ENCODE measurements around the gene PRSS56. TPM values are rescaled to one million over a fixed set of nuclear protein-coding genes. Genes with fewer than 3 reads are reported as not detected.

Gene PRSS56
- total and polyA plus RNA-seq, 2 of the 8 experiments (the other 6 are each of a cell fraction or from before 2014, with no cell fraction given) = 0.03 TPM; not detected in 1

GRCh38 chr2:232503809-232504323, 16.3 kb upstream of the PRSS56 start:
- H2BK20ac ChIP-seq (ENCODE audit: low read length) = no peak overlapping the region; the same call in 1 of the 2 replicates
- peaks cover 0 to 31% (median 17%) of the 10 kb centered on the region in 4 experiments; a peak in 6 of 7 replicates for H3K4me1 ChIP-seq (replicated peaks in 1 of 4; ENCODE audit: control insufficient read depth in 3 of 4, insufficient read depth in 4 of 4, low read length in 3 of 4)
- H3K9me3 ChIP-seq (ENCODE audit: insufficient read depth in 2 of 2, low read depth in 1 of 2, low read length in 1 of 2) = no peaks in the 10 kb centered on the region
- no peak overlapping the region for H4K8ac ChIP-seq (ENCODE audit: extremely low read depth, insufficient read depth, low read length)
- no peak overlapping the region; the same call in 1 of the 2 replicates for H2BK15ac ChIP-seq (ENCODE audit: low read length)
- H3K27me3 ChIP-seq (replicated peaks in 1 of 4; ENCODE audit: control insufficient read depth in 3 of 4, extremely low read depth in 1 of 4, insufficient read depth in 3 of 4, low read length in 3 of 4) = peaks cover 15 to 48% (median 43%) of the 10 kb centered on the region in 4 experiments
- no peak overlapping the region for H4K91ac ChIP-seq (replicated peaks; ENCODE audit: insufficient read length, low read length)
- no peak overlapping the region for H2BK5ac ChIP-seq (ENCODE audit: low read depth, low read length)
- no peak overlapping the region for H3K56ac ChIP-seq (replicated peaks; ENCODE audit: insufficient read length, low read depth, low read length)
- 27% methylated on average over 16 of the region's 16 CpGs; no CpG with 5 or more reads in 1 of the 2 experiments for WGBS, 2 experiments (ENCODE audit: extremely low coverage in 1 of 2, insufficient coverage in 1 of 2, insufficient read length in 1 of 2, insufficient replicate concordance in 2 of 2, low coverage in 1 of 2, low lambda C conversion rate in 2 of 2, missing lambda C conversion rate in 1 of 2)
- no peak overlapping the region for H3K14ac ChIP-seq (ENCODE audit: insufficient read length)
- ChIA-PET POLR2A (ENCODE audit: partially characterized antibody) (interaction anchor here (1.1 to 1.2 kb wide), 2 partner anchors 14 to 20 kb away, joined by 3 to 5 read pairs; no protein-coding TSS in a partner anchor), CTCF (ENCODE audit: partially characterized antibody) (interaction anchor here (0.6 to 10.8 kb wide), 3 partner anchors 14 to 103 kb away, joined by 3 to 176 read pairs (median 4); partner anchors contain the start of genes CHRND and PRSS56)
- no peaks in the 10 kb centered on the region for H3K79me2 ChIP-seq (ENCODE audit: control insufficient read depth in 1 of 2, insufficient read depth in 2 of 2, low read length in 2 of 2)
- no peak overlapping the region for H3K18ac ChIP-seq (ENCODE audit: extremely low read depth, low read length)
- peaks cover 0 to 2% of the 10 kb centered on the region in 2 experiments for H4K20me1 ChIP-seq (replicated peaks in 1 of 2; ENCODE audit: control insufficient read depth in 1 of 2, insufficient read depth in 2 of 2, low read length in 2 of 2)
- H3K36me3 ChIP-seq (ENCODE audit: control insufficient read depth in 2 of 4, insufficient read depth in 4 of 4, low read length in 3 of 4) = no peaks in the 10 kb centered on the region
- DNase-seq (ENCODE audit: low read depth in 1 of 2, low spot score in 2 of 2) = no peak
- peak overlapping the region; percentile 39 to 84 (median 56) for H3K4me3 ChIP-seq (ENCODE audit: extremely low read depth in 1 of 4, insufficient read depth in 2 of 4, low read depth in 3 of 4, low read length in 4 of 4)
- H3K79me1 ChIP-seq (ENCODE audit: low read depth, low read length) = no peaks in the 10 kb centered on the region
- peak overlapping the region; percentile 100 for H3K4me2 ChIP-seq (ENCODE audit: insufficient read depth in 1 of 2, low read depth in 2 of 2, low read length in 2 of 2)
- H3K27ac ChIP-seq (ENCODE audit: low read depth, low read length) = no peak overlapping the region
- H2BK12ac ChIP-seq (ENCODE audit: low read depth, low read length) = peak overlapping the region; percentile 27; the same call in 1 of the 2 replicates
- H3K9ac ChIP-seq (replicated peaks in 1 of 4; ENCODE audit: extremely low read depth in 1 of 4, low read depth in 3 of 4, low read length in 3 of 4) = no peak overlapping the region
- H2AK5ac ChIP-seq (ENCODE audit: low read depth, low read length) = no peak overlapping the region
- no peak overlapping the region for H2BK120ac ChIP-seq (replicated peaks; ENCODE audit: low read depth, low read length)
- no peak overlapping the region for H3K23ac ChIP-seq (ENCODE audit: insufficient read length)
- no peak overlapping the region for H3K4ac ChIP-seq (replicated peaks; ENCODE audit: insufficient read length, low read depth, low read length)
- FAIRE-seq = no peak
- no peak overlapping the region for H2AFZ ChIP-seq (ENCODE audit: low read length)
- H4K5ac ChIP-seq (ENCODE audit: insufficient read length, low read depth, low read length) = no peak overlapping the region
- peaks cover 12% of the 10 kb centered on the region for H3K23me2 ChIP-seq (ENCODE audit: low read depth, low read length)
- TF ChIP-seq SRF (IDR thresholded peaks at IDR 0.05; ENCODE audit: low read depth, low read length) = no peak
- TF ChIP-seq CHD2 (IDR thresholded peaks at IDR 0.05; ENCODE audit: low read length) = no peak
- no peak for TF ChIP-seq SIX5 (IDR thresholded peaks at IDR 0.05; ENCODE audit: low read depth, low read length)
- no peak for TF ChIP-seq SP4 (IDR thresholded peaks at IDR 0.05; ENCODE audit: low read length)
- no peak for TF ChIP-seq MAFK (IDR thresholded peaks at IDR 0.05; ENCODE audit: low read depth, low read length)
- no peak for TF ChIP-seq NANOG (IDR thresholded peaks at IDR 0.05; ENCODE audit: insufficient read depth, low read depth, low read length, poor library complexity, severe bottlenecking)
- no peak for TF ChIP-seq JUND (IDR thresholded peaks at IDR 0.05; ENCODE audit: low read length)
- no peak for TF ChIP-seq CREB1 (IDR thresholded peaks at IDR 0.05)
- TF ChIP-seq BRCA1 (IDR thresholded peaks at IDR 0.05; ENCODE audit: low read depth, low read length) = no peak
- TF ChIP-seq YY1 (IDR thresholded peaks at IDR 0.05; ENCODE audit: low read depth, low read length) = no peak
- TF ChIP-seq HDAC6 (IDR thresholded peaks at IDR 0.05; ENCODE audit: low read depth, low read length) = no peak
- TF ChIP-seq GABPA (IDR thresholded peaks at IDR 0.05; ENCODE audit: borderline replicate concordance, insufficient read depth, low read length) = no peak
- no peak for TF ChIP-seq EGR1 (IDR thresholded peaks at IDR 0.05; ENCODE audit: borderline replicate concordance, low read depth, low read length)
- TF ChIP-seq CBX8 (IDR thresholded peaks at IDR 0.05; ENCODE audit: borderline replicate concordance, low read depth, low read length) = no peak
- TF ChIP-seq BACH1 (IDR thresholded peaks at IDR 0.05; ENCODE audit: low read length) = no peak

Measured in H1 (cell line).